ENCODE results near the gene MFAP2.

- TF ChIP-seq CTCF (conservative IDR thresholded peaks at IDR 0.05; ENCODE audit: low read depth in 2 of 2) (no peak), CREB1 (CRISPR knock-in tag; IDR thresholded peaks at IDR 0.05; ENCODE audit: low read depth) (no peak), POLR2AphosphoS5 (IDR thresholded peaks at IDR 0.05; ENCODE audit: low read depth) (no peak), EZH2 (IDR thresholded peaks at IDR 0.05; ENCODE audit: low read depth, unreplicated experiment) (no peak), EZH2phosphoT487 (IDR thresholded peaks at IDR 0.05; ENCODE audit: unreplicated experiment) (no peak)
- TF ChIP-seq, protein P1, sequence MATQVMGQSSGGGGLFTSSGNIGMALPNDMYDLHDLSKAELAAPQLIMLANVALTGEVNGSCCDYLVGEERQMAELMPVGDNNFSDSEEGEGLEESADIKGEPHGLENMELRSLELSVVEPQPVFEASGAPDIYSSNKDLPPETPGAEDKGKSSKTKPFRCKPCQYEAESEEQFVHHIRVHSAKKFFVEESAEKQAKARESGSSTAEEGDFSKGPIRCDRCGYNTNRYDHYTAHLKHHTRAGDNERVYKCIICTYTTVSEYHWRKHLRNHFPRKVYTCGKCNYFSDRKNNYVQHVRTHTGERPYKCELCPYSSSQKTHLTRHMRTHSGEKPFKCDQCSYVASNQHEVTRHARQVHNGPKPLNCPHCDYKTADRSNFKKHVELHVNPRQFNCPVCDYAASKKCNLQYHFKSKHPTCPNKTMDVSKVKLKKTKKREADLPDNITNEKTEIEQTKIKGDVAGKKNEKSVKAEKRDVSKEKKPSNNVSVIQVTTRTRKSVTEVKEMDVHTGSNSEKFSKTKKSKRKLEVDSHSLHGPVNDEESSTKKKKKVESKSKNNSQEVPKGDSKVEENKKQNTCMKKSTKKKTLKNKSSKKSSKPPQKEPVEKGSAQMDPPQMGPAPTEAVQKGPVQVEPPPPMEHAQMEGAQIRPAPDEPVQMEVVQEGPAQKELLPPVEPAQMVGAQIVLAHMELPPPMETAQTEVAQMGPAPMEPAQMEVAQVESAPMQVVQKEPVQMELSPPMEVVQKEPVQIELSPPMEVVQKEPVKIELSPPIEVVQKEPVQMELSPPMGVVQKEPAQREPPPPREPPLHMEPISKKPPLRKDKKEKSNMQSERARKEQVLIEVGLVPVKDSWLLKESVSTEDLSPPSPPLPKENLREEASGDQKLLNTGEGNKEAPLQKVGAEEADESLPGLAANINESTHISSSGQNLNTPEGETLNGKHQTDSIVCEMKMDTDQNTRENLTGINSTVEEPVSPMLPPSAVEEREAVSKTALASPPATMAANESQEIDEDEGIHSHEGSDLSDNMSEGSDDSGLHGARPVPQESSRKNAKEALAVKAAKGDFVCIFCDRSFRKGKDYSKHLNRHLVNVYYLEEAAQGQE (IDR thresholded peaks at IDR 0.05; ENCODE audit: unreplicated experiment): no peak
Measured at GRCh38 chr1:17018849-17019248, 38.4 kb upstream of the MFAP2 start.
